GM19193 (cell line): ENCODE data around the gene KNDC1.

Experiments used
- POLR2A ChIP-seq: IDR thresholded peaks from 4 replicates; pipeline ENCODE4 v1.6.1; 2011; ENCODE audit not compliant: insufficient read depth, insufficient read length; ENCODE audit errors: extremely low read depth

KNDC1 gene

GRCh38 chr10:133131734-133132472 is 28.1 kb upstream of the KNDC1 start:
- no peak for TF ChIP-seq POLR2A

- no peak for TF ChIP-seq POLR2A
Observed at GRCh38 chr10:133132473-133133291, 27.3 kb upstream of the KNDC1 start.

DNA sequence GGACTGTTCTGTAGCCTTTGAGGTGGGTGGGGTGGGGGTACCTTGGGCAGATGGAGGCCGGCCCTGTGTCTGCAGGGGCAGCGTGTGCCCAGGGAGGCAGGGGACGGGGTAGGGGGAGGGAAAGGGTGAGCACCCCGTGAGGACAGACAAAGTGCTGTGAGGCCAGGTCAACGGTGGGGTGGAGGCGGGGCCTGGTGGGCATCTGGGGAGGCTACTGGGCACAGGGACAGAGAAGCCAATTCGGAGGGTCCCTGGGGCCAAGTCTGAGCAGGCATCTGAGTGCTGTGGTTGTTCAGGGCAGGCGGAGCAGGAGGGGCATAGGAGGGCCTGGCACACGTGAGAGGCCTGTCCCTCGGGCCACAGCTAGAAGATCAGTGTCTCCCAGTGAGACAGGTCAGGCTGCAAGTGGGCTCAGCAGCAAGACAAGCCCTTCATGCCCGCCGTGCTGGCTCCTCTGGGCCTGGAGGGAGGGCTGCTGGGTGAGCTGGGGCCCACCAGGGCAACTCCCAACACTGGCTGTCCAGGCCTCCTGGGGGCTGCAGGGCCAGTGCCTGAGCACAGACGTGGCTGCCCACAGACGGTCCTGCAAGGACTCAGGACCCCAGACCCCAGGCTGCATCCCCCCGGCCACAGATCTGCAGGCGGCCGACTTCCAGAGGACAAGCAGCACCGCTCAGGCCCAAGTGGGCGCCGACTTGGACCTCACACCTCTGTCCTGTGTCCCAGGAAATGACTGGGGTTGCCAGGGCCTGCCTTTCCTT is 26.4 kb upstream of the KNDC1 start:
- no peak for TF ChIP-seq POLR2A

DNA sequence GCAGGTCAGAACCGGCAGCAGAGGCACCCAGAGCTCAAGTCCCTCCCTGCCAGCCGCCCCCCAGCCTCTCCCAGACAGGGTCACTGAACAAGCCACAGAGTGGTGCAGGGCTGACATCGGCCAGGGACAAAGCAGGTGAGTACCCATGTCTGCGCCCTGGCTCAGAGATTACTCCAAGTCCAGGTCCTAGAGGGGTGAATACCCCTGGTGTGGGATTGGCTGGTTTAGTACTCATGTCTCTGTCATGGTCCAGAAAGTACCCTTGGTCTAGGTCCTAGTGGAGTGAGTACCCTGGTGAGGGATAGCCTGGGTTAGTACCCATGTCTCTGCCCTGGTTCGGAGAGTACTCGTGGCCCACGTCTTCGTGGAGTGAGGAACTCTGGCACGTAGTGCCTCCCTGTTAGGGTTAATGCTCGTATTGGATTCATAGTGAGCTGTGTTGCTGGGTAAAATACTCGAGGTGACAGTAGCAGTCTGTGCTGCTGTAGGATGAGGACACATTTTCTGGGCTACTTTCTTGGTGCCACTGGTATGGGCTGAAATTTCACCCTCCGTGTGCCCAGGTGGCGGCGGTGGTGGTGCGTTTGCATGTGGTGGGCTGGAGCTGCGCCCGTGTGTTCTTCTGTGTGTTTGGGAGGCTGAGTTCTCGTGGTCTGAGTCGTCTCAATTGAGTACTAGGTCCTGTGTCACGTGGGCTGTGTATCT is 25.5 kb upstream of the KNDC1 start:
- no peak for TF ChIP-seq POLR2A

- no peak for TF ChIP-seq POLR2A
Observed at GRCh38 chr10:133135116-133135465, 24.9 kb upstream of the KNDC1 start.

DNA sequence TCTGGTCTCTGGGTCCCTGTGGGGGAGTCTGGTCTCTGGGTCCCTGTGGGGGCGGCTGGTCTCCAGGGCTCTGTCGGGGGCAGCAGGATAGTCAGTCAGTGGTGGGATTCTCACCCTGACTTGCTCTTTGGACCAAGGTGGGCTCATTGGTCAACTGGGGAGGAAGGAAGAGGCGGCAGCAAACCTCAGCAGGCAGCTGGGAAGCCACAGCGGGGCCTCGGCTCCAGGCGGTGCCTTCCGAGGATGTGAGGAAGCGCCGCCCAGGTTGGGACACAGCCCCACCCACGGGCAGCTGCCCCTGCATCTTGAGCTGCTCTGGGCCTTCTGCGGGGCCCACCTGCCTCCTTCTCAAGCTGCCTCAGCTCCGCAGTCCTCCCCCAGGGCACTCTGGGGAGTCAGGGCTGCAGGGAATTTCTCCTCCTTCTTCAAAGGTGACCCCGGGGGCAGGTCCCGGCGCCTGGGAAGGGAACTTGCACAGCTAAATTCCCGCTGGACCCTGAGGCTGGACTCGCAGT is 20.4 kb upstream of the KNDC1 start:
- no peak for TF ChIP-seq POLR2A

GRCh38 chr10:133140417-133141143 is 19.4 kb upstream of the KNDC1 start:
- TF ChIP-seq POLR2A = no peak

- TF ChIP-seq POLR2A = no peak
Observed at GRCh38 chr10:133141144-133141957, 18.7 kb upstream of the KNDC1 start.

GRCh38 chr10:133141958-133142340 is 18.1 kb upstream of the KNDC1 start:
- no peak for TF ChIP-seq POLR2A

DNA sequence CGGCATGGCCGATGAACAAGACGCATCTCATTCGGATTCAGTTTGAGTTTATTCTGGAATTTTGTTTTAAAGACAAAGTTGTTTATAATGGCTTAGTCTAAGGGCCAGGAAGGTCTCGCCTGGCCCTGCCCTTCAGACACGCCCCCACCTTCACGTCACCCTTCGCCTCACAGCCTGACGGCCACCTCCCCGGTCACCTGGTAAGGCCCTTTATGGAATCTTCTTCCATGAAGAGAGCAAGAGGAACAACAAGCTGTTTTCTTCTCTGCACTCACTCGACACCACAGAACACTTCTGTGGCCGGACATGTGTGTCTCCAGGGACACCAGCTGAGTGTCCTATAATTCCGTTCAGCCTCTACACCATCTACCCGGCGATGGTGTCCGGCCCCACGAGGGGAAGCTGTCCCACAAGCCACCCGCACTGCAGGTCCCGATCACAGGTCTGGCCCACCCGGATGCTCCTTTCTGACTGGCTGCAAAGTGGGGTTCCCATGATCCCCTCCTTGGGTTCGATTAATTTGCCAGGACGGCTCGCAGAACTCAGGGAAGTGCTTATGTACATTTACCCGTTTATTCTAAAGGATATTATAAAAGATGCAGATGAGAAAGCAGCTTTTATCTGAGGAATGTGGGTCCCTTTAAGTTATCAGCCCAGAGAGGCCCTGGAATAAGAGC is 17.4 kb upstream of the KNDC1 start:
- TF ChIP-seq POLR2A = no peak

- TF ChIP-seq POLR2A = no peak
Observed at GRCh38 chr10:133143200-133143533, 16.9 kb upstream of the KNDC1 start.

GRCh38 chr10:133143546-133143945 is 16.5 kb upstream of the KNDC1 start:
- no peak for TF ChIP-seq POLR2A

DNA sequence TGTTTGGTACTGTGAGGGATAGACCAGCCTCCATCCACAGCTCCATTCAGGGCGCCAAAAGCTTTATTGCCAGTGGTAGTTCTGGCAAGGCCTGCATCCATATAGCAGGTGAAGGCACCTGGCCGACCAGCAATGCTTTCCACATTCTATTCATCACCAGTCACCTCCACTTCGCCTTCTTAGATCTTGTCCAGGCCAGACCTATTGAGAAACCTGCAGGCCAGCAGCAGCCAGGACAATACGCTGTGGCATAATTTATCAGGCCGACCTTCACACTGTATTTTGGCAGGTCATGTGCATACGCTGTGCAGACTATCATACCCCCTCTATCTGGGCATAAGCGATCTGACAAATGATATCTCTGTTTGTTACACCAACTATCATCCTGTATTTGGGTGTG is 15.2 kb upstream of the KNDC1 start:
- no peak for TF ChIP-seq POLR2A
